HG02642 (cell line): Measurements from ENCODE around the gene EPHA6.
"Not testable (repeated sequence)": the region's sequence is repeated elsewhere in the genome, so short reads cannot be mapped to it uniquely, and the experiment has no call there.

Experiments
- ATAC-seq: cut with Tn5 transposase; IDR thresholded peaks from one replicate; pipeline ENCODE4 v1.9.1; 2021; ENCODE audit warnings: mild to moderate bottlenecking; ENCODE audit not compliant: unreplicated experiment, poor library complexity

The EPHA6 gene

GRCh38 chr3:97530691-97531090 is 716.3 kb downstream of the EPHA6 start:
- no peak for ATAC-seq

DNA sequence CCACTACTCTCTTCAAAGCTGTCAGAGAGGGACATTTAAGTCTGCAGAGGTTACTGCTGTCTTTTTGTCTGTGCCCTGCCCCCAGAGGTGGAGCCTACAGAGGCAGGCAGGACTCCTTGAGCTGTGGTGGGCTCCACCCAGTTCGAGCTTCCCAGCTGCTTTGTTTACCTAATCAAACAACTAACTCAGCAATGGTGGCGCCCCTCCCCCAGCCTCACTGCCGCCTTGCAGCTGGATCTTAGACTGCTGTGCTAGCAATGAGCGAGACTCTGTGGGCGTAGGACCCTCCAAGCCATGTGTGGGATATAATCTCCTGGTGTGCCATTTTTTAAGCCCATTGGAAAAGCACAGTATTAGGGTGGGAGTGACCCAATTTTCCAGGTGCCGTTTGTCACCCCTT is 733.2 kb downstream of the EPHA6 start:
- not testable (repeated sequence) for ATAC-seq

DNA sequence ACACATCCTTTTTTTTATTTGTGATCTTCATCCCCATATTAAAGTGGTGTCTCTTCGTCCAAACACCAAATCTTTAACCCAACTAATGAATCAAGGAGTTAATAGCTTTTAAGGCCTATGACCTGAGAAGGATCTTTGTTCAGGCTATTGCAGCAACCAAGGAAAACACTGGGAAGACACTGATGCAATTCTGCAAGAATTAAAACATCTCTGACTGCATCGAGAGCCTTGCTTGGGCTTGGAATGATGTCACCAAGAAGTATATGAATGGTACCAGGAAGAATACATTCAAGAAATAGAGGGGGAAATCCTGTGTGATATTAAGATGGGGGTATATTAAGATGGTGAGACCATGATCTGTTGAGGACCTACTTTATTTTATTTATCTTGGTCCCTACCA is 736.0 kb downstream of the EPHA6 start:
- ATAC-seq: no peak

DNA sequence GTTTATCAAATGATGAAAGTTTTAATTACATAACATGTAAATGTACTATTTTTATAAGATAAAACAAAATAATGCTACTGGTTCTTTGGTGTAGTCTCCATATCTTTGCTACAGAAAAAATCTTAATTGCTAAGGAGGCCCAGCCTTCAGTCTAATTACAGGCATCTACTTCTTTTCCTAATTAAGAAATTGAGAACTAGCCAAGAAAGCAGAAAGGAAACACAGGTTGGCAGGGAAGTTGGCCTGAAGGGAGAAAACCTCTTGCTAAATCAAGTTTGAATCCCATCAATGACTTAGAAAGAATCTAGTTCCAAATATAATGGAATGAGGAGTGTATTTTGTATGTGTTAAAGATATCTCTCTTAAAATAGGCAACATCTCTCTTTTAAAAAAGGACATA is 737.8 kb downstream of the EPHA6 start:
- no peak for ATAC-seq

GRCh38 chr3:97575742-97576141 is 761.3 kb downstream of the EPHA6 start:
- ATAC-seq: no peak

DNA sequence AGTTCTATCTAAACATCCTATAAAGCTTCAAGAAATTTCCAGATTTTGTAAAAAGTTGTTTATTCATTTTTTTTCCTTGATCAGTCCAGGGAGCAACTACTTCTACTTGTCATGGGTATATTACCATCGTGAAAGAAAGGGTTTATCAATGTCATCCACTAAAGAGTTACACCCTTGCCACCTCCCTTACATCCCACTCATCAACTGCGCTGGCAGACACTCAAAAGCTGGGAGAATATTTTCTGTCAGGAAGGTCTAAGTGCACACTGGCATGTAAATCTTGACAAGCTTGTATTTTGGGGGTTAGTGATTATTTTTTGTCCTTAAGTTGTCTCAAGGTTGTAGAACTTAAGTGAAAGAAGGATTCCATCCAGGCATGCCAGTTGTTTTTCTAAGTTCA is 761.8 kb downstream of the EPHA6 start:
- ATAC-seq: no peak

GRCh38 chr3:97579365-97579764 is 765.0 kb downstream of the EPHA6 start:
- ATAC-seq: no peak

DNA sequence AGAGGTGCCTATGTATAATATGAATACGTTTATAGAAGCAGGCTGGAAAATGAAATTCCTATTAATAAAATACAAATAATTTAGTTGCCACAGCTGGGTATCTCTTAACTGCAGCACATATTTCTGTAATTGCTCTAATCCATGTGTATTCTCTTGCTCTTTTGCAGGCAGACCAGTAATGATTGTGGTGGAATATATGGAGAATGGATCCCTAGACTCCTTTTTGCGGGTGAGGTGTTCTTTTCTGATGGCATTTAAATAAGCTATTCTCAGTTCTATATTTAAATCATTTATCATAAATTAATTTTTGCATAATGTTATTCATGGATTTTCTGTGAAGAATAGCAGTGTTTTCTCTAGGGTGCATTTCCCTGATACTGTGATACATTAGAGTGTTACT is 796.2 kb downstream of the EPHA6 start:
- ATAC-seq: no peak

- ATAC-seq: no peak
Observed at GRCh38 chr3:97612632-97613031, 798.2 kb downstream of the EPHA6 start.

DNA sequence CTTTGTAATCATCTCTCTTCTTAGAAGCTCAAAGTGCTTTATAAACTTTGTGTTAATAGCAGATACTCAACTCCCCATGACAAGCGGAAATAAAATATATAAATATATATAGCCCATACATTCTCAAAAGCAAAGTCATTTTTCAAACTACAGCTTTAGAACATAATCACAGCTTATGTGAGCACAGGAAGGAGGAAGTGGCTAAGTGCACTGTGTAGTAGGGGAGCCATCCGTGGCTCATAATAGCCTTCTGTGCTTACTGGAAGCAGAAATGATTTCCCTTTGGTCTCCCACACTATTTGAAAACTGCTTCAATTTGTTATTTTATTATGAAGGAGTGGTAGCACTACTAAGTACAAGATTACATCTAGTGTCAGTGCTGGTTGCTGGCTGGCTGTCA is 798.7 kb downstream of the EPHA6 start:
- no peak for ATAC-seq

GRCh38 chr3:97620514-97620913 is 806.1 kb downstream of the EPHA6 start:
- ATAC-seq: not testable (repeated sequence)

- ATAC-seq: no peak
Observed at GRCh38 chr3:97636465-97636864, 822.1 kb downstream of the EPHA6 start.

DNA sequence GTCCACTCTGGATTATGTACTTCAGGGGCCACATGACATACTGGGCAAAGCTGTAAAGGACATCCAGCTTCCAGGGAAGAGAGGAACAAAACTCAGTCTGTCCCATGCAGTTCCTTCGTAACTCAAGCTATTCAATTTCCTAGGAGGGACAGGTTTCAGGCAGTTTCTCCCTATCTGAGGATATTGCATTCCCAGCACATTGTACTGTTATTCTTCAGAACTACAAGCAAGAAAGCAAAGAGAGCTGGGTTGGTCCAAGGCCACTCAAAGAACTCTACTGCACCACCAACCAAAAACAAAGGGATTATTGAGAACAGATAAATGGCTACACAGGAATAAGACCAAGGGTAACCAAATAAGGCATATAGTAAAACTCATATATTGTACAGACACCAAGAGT is 832.5 kb downstream of the EPHA6 start:
- no peak for ATAC-seq

DNA sequence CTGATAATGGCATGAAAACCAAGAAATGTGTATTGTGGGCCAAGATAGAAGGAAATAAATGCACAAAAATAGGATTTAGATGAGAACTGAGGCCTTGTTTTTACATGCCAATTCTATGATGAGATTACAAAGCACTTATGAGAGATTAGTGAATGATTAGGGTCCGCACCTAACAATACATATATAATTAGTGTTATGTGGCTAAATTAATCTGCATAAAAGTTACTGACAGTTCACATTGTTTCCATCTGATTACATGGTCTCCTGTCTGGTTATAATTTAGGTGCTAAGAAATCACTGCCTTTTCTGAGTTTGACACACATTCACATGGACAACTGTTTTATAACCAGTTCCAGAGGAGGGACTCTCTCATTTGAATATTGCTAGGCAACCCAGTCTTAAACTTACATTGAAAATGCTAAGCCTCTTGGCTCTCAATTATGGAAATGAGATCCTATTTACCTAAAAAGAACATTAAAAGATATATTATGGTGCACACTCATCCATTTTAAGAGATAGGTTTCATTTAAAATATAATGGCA is 833.1 kb downstream of the EPHA6 start:
- no peak for ATAC-seq

DNA sequence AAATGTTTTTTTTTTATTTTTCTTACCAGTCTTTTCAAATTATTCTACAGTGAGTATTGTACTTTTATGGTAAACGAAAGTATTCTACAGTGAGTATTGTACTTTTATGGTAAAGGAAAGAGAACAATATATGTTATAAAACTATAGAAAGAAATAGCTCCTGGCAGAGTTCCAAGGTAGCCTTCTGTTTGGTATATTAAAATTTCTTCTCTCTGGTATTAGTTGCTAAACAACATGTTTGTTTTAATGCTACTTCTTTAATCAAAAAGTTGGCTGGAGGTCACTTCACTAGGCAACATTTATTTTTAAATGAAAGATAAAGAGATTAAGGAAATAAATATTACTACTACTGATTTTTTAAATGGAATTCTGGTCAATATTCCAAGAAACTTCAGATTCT is 841.6 kb downstream of the EPHA6 start:
- ATAC-seq: no peak

- no peak for ATAC-seq
Observed at GRCh38 chr3:97656638-97657037, 842.2 kb downstream of the EPHA6 start.

- ATAC-seq: no peak
Observed at GRCh38 chr3:97658668-97659285, 844.4 kb downstream of the EPHA6 start.

DNA sequence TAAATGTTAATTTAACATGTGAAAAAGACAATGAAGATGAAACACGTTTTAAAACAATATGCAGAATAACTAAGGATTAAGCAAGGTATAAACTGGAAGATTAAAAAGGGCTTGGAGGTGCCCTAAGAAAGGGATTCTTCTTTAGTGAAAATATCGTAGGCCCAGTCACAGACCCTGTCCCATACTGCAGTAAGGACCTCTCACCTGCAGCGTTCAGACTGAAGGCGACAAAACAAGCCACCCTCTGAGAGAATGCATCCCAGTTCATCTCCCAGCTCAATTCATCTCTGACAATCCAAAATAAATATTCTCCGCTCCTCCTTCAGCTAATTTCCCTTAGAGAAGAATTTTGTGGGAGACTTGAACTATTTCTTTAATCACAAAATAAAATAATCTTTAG is 847.9 kb downstream of the EPHA6 start:
- ATAC-seq: no peak

GRCh38 chr3:97662762-97663161 is 848.4 kb downstream of the EPHA6 start:
- ATAC-seq: no peak

- ATAC-seq: no peak
Observed at GRCh38 chr3:97665896-97666295, 851.5 kb downstream of the EPHA6 start.

- no peak for ATAC-seq
Observed at GRCh38 chr3:97670952-97671351, 856.6 kb downstream of the EPHA6 start.

DNA sequence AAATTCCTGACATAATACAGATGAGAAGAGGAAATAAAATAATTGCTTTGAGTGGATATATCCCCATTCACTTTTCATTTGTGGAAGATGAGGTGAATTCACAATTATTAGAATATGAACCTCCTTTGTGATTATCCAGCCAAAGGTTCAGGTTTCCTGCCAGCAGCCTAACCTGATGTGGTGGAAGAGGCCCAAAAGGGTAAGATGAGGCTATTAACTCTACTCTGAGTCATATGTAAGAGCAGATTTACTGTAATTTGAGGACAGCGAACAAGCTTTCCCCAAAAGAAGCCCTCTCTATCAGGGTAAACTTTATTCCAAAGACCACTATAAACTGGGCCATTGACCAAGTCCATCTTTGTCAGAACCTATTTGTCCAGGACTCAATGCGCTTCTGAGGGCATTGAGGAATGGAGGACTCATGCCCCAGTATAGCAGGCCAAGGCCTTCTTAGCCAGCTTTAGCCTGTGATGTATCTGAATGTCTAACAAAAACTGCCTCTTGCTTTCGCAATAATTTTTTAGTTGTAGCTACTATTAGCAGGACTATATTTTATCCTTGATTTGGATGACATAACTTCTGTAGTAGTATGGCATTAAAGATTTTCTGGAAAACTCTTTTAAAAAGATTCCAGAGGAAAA is 859.1 kb downstream of the EPHA6 start:
- ATAC-seq: no peak
